HG03045 (cell line): ENCODE measurements around the gene NCBP3.
"Not testable (repeated sequence)": the region's sequence is repeated elsewhere in the genome, so short reads cannot be mapped to it uniquely, and the experiment has no call there.

Experiments used
- ATAC-seq: cut with Tn5 transposase; IDR thresholded peaks from one replicate; pipeline ENCODE4 v1.9.1; 2021; ENCODE audit warnings: mild to moderate bottlenecking, moderate library complexity; ENCODE audit not compliant: unreplicated experiment

The NCBP3 gene

GRCh38 chr17:3880983-3881382, 34.9 kb upstream of the NCBP3 start:
- ATAC-seq: no peak

DNA sequence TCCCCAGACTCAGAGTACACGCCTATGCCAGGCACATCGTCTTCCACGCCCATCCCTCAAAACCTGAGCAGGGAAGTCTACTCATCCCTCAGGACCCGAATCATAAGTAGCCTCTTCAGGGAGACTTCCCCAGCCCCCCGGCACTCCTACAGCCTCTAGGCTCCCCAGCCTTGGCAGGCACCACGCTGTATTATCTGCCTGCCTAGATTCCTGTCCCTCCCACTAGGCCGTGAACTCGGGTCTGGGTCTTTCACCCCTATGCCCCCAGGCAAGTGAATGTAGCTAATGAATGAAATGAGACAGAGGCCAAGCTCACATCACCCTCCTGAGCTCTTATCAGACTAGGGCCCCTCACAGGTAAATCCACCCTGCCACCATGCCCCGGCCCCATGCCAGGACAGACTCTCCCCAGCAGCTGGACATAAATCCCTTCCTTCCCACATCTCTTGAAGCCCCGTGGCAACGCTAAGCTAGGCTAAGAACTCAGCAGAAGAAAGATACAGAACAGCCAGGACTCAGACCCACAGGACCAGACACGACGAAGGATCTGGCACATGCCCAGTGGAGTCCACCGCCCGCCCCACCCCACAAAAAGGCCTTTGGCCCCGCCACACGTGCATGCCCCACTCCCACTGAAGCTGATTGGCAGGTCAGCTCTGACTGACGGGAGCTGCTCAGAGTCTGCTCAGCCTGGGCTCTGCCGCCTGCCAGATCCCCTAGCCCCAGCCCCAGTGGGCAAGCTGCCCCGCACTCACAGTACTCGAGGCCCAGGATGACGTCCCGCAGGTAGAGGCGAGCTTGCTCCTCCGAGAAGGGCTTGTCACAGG, 33.8 kb upstream of the NCBP3 start:
- ATAC-seq: no peak

DNA sequence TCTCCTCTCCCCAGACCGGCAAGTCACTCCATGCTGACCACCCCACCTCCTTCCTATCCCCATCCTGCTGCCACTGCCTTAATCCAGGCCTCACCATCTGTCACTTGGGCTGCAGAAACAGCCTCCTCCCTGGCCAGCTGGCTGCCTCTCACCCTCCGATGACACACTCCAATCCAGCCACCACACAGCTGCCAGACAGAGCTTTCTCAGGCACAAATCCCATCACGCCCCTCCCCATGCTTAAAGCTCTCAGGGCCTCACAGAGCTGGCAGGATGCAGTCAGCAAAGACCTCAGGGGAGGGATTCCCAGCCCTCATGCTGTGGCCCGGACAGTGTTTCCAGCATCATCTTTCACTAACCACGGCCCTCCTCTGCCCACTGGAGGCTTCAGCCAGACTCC, 33.1 kb upstream of the NCBP3 start:
- ATAC-seq: no peak

- no peak for ATAC-seq
These were observed 31.2 kb upstream of the NCBP3 start for GRCh38 chr17:3877220-3877619.

DNA sequence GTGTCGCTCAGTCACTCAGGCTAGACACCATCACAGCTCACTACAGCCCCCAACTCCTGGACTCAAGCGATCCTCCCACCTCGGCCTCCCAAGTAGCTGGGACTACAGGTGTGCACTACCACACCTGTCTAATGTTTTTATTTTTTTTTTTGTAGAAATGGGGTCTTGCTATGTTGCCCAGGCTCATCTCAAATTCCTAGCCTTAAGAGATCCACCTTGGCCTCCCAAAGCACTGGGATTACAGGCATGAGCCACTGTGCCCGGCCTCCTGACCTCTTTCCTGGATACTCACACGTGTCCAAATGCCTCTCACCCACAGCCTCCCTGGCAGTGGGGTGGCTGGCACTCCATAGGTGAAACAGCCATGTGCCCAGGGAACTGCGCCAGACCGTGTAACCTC, 29.3 kb upstream of the NCBP3 start:
- ATAC-seq: no peak

DNA sequence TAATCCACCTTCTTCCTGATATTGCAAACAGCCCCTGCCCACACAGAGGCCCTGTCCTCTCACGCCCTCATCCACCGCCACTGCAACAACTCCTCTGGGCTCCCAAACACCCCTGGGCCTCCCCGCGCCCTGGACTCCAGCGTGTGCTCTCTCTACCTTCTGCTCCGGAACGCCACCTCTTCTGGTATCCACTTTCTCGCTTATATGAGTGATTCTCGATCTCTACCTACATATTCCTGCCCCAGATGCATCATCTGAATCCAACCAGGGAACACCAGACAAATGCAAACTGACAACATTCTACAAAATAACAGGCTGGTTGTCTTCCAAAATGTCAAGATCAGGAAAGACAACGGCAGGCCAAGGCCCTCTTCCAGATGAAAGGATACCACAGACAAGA, 27.8 kb upstream of the NCBP3 start:
- ATAC-seq: no peak

- no peak for ATAC-seq
These were observed 24.8 kb upstream of the NCBP3 start for GRCh38 chr17:3870871-3871306.

DNA sequence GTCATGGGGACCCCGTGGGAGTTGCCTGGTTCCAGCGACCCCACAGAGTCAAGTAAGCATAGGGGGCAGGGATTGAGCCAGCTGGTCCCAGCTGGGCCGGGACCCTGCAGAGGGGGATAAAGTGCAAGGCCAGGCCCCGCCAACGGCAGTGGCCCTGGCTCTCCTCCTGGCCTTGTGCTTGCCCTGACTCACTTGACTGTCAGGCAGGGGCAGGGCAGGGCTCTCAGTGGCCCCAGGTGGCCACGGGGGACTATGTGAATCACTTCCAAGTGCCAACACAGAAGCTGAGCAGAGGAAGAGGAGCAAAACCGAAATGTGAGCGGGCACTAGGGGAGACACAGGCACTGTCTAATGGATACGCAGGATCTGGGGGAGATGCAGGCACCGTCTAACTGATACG, 21.6 kb upstream of the NCBP3 start:
- no peak for ATAC-seq

DNA sequence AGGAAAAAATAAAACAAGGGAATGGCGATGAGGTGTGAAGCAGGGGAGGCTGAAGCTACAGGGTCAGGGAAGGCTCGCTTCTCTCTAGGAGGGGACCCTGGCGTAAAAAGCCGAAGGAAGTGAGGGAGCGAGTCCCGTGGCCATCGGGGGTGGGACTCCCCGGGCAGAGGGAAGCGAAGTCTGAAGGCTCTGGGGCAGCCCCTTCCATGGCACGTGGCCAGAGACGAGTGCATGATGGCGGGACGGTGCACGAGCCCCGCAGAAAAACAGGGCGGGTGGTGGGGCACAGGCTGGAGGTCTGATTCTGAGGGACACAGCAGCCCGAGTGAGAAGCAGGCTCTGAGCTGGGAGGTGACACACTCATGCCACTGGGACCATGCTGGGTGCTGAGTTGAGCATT, 21.1 kb upstream of the NCBP3 start:
- ATAC-seq: no peak

DNA sequence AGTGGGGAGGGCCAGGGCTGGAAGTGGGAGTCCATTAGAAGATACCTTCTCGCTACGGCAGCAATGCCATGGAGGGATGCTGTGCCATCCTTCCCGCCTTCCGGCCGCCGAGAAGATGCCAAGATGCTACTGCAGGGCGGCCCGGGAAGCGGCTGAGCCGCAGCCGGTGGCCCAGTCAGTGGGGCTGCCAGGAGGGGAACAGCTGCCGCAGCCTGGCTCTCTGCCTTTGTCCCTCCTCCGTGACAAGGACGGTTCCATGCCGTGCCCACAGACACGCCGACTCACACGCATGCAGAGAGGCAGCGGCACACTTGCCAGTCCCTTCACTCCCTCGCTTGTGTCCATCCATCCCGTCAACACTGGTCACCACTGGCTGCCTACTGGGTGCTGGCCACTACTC, 20.2 kb upstream of the NCBP3 start:
- no peak for ATAC-seq

DNA sequence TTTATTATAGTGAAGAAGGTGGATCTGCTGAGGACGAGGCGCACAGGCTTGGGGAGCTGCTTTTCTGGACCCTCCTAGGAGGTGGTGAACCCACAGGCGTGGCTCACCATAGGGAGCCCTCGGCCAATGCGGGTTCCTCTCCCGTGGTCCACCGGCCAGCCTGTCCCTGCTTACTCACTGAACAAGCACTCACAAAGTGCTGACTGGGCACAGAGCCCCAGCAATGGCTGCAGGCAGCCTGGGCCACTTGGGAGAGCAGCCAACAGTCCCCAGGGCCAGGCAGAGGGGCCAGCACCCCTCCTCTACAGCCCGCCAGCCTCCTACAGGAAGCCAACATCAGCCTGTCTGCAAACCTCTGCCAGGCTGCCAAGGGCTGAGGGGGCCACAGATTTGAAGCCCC, 19.1 kb upstream of the NCBP3 start:
- no peak for ATAC-seq

DNA sequence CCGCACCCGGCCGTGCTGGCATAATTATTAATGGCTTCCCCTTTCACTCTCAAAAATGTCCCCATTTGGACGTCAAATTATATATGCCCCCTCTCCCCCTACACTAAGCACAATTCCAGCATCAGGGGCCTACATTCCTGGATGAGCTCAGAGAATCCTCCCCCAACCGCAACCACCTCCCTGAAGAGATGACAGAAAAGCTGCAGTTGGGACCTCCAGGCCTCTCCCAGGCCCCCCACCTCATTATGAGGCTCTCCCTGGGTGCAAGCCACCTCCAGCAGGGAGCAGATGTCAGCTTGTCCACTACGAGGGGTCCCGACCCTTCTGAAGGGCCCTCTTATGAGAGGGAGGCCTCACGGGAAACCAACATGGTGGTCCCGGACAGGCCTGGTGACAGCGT, 18.5 kb upstream of the NCBP3 start:
- ATAC-seq: no peak

DNA sequence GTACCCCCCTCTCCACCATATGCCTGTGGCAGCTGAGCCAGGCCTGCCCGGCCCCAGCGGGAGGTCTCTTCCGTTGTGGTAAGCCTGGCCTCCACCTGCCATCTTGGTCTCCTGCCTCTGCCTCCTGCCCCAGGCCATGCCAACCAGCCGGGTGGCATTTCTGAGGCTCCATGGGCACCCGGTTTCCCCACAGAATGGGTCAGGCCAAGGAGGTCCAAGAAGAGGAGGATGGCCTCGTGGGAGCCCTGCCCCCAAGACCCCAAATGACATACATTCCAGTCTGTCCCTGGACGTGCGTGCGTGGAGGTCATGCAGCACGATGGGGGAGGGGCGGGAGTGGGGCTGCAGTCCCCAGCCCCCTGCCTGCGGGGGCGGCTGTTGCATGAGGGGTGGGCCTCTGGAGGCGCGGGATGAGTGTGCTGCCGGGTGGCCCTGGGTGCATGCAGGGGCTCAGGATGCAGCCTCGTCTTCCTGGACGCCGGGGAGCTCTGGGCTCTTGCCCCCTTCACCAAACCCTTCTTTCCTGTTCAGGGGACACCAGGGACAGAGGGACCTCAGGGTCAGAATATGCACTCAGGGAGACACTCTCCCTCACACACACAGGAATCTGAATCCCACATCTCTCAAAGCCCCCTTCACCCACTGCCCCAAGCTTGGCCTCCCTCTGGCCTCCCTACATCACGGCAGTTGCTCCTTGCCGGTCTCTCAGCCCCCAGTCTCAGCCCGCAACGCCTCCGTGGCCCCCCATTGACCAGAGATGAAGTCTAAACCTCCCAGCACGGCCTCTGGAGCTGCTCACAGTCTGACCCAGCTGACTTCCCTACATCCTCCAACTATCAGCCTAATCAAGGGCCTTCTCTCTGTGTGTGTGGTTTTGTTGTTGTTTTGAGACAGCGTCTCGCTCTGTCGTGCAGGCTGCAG, 16.0 kb upstream of the NCBP3 start:
- ATAC-seq: no peak

DNA sequence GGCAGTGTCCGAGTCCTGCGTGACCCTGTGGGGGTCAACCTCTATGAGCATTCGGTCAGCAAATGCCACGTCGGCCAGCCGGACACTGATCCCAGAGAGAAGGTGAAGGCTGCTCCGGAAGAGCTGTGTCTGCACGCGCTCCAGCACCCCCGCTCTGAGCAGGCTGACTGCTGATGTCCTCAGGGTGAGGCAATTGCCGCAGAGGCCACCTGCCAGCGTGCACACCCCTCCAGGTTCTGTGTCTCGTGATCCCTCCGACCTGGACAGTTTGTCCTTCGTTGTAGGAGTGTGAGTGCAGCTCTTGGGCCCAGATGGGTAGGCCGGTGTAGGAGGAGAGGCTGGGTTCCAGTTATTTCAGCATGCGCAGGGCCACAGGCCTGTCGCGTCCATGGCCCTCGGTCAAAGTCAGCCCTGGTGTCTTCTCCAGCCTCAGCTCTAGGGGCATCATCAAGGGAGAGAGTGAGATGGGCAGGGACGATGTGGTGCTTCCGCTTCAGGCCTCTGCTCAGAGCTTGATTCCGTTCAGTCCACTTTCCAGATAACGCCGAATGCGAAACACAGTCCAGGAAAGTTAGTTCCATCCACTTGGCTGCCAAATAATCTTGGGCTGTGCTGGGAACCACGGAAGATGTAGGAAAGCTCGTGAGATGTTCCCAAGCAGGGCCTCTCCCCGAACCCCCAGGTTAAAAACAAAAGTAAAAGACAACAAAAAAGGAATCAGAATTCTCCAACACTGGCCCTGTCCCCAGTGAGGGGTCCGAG, 15.1 kb upstream of the NCBP3 start:
- no peak for ATAC-seq

DNA sequence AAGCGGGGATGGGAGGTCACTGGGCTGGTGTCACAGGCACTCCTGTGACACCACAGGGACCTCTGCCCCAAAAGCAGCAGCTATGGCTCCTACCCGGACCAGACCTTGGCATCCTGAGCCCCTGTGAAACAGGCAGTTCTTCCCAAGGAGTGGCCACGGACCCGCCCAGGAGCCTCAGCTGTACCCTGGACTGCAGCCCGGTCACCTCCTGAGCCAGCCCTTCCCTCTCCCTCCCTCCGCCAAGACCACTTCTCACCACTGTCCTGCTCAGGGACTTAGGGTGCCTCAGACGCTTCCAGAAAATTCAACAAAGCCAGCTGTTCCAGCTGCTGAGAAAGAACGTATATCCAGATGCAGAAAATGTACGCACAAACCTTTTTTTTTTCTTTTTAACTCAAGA, 13.9 kb upstream of the NCBP3 start:
- no peak for ATAC-seq

DNA sequence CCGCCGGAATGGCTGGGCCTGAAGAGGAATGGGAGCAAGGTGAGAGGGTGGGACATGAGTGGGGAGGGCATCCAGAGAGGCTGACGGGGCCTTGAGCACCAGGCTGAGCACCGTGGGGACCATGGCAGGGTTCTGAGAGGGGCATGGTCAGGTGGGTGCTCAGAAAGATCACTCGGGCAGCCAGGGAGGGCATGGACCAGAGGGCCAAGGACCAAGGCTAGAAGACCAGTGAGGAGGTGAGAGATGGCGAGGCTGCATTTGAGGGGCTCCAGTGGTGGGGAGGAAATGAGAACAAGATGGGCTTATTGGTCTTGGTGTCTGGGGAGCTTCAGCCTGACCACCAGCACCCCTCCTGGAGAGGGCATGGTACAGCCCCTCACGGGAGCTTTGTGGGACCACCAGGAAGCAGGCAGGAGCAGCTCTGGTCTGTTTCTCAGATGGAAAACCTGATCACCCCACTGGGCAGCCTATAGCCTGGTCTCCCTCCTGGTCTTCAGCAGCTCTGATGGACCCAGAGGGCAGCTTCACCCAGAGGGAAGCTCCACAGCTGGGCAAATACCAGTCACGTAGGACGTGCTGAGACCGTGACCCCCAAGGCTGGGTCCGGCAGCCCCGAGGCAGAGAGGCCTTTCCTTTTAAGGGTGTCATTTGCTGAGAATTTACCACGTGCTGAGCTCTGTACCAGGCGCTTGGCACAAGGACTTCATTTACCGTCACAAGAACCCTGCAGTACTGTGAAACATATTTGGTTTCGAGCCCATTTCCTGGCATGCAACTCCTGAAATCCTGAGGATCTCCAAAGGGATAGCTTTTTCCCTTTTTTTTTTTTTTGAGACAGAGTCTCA, 11.4 kb upstream of the NCBP3 start:
- no peak for ATAC-seq

GRCh38 chr17:3854204-3854603, 8.2 kb upstream of the NCBP3 start:
- ATAC-seq: not testable (repeated sequence)

DNA sequence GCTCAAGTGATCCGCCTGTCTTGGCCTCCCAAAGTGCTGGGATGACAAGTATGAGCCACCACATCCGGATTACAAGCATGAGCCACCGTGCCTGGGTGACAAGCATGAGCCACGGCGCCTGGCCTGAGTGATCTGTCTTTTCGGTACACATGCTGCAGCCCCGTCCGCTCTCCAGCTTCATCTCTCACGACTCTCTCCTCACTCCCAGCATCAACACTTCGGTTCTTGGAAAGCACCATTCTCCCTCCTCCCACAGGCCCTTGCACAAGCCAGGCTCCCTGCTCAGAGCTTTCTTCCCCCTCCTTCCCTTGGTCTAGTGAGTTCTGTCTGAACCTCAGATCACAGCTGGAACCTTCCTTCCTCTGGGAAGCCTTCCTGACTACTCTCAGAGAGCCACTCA, 6.5 kb upstream of the NCBP3 start:
- ATAC-seq: no peak

DNA sequence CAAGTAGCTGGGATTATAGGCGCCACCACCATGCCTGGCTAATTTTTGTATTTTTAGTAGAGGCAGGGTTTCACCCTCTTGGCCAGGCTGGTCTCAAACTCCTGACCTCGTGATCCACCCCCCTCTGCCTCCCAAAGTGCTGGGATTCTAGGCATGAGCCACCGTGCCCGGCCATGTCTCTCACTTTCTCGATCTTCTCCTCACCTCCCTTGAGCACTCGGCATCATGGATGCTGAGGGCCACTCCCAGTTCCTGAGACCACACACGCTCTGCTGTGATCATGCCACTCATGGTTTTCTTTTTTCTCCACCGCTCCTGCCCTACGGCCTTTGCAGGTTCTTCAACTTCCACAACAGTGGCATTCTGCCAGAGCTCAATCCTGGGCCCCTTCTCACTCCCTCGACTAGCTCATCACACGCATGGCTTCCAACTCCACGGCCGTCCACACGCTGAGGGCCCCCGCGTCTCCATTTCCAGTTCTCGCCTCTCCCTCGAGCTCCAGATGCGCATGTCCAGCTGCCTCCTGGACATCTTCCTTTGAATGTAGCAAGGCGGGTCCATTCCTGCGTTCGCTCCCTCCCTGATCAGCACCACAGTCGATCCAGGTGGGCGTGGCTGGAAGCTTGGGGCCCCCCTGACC, 5.5 kb upstream of the NCBP3 start:
- no peak for ATAC-seq
